ENCODE data around the gene NRG2. TPM values are rescaled to one million over a fixed set of nuclear protein-coding genes. Genes with fewer than 3 reads are reported as not detected.

Gene NRG2
- total and polyA plus RNA-seq, 11 donors: 0.72 to 4.8 (median 3.4) TPM

- H3K27me3 ChIP-seq: no peaks in the 10 kb centered on the region
- no peak for DNase-seq
- intact Hi-C loops (cut with DNase I): loop anchor here in 2 of 10 donors (5.0 kb wide), 2 partner anchors 70 to 160 kb away; no protein-coding TSS in a partner anchor
- H3K36me3 ChIP-seq: no peaks in the 10 kb centered on the region
- TF ChIP-seq POLR2A (IDR thresholded peaks at IDR 0.05) (no peak), CTCF (IDR thresholded peaks at IDR 0.05) (no peak)
- no peaks in the 10 kb centered on the region for H3K9me3 ChIP-seq
- H3K4me1 ChIP-seq: peaks cover 0 to 56% (median 15%) of the 10 kb centered on the region in 12 donors
- no peak overlapping the region for H3K27ac ChIP-seq
- no peak overlapping the region for H3K4me3 ChIP-seq
- ATAC-seq: no peak
- 62 to 76% (median 67%) methylated on average over 1 of the region's 1 CpG for WGBS, 4 donors
Observed at GRCh38 chr5:139951983-139952382, 91.1 kb downstream of the NRG2 start.

GRCh38 chr5:139951296-139951924 lies 91.7 kb downstream of the NRG2 start:
- WGBS, 4 donors: 79 to 83% (median 81%) methylated on average over 6 of the region's 6 CpGs
- peak overlapping the region in 3 of 12 donors; percentile 5 to 54 (median 29) for H3K27ac ChIP-seq
- DNase-seq: no peak

GRCh38 chr5:139950436-139950835 lies 92.7 kb downstream of the NRG2 start:
- H3K27ac ChIP-seq: peak overlapping the region in 5 of 12 donors; percentile 31 to 70 (median 51)
- peaks cover 0 to 56% (median 15%) of the 10 kb centered on the region in 12 donors for H3K4me1 ChIP-seq
- no peaks in the 10 kb centered on the region for H3K36me3 ChIP-seq
- intact Hi-C loops (cut with DNase I): loop anchor here in 2 of 10 donors (5.0 kb wide), 2 partner anchors 68 to 158 kb away; no protein-coding TSS in a partner anchor
- H3K9me3 ChIP-seq: peaks cover 0 to 2% (median 0%) of the 10 kb centered on the region in 12 donors
- ATAC-seq (no peak), DNase-seq (no peak)
- H3K27me3 ChIP-seq: no peaks in the 10 kb centered on the region
- TF ChIP-seq CTCF (IDR thresholded peaks at IDR 0.05) (no peak), POLR2A (IDR thresholded peaks at IDR 0.05) (no peak)
- 83 to 96% (median 88%) methylated on average over 2 of the region's 2 CpGs for WGBS, 4 donors
- no peak overlapping the region for H3K4me3 ChIP-seq

More at GRCh38 chr5:139951296-139951924, 91.7 kb downstream of the NRG2 start:
- intact Hi-C loops (cut with DNase I): loop anchor here in 2 of 10 donors (5.0 kb wide), 2 partner anchors 69 to 159 kb away; no protein-coding TSS in a partner anchor
- ATAC-seq: peak in 3 of 4 donors; percentile 16 to 27 (median 20)
- TF ChIP-seq CTCF (IDR thresholded peaks at IDR 0.05) (no peak), POLR2A (IDR thresholded peaks at IDR 0.05) (no peak)
- H3K4me3 ChIP-seq: no peak overlapping the region
- no peaks in the 10 kb centered on the region for H3K9me3 ChIP-seq
- H3K27me3 ChIP-seq: no peaks in the 10 kb centered on the region
- H3K4me1 ChIP-seq: peaks cover 0 to 56% (median 15%) of the 10 kb centered on the region in 12 donors
- no peaks in the 10 kb centered on the region for H3K36me3 ChIP-seq

- no peak for TF ChIP-seq POLR2A (IDR thresholded peaks at IDR 0.05)
- TF ChIP-seq CTCF (IDR thresholded peaks at IDR 0.05): no peak
- Histone ChIP-seq H3K9me3 (peaks cover 0 to 5% (median 0%) of the 10 kb centered on the region in 12 donors), H3K36me3 (no peaks in the 10 kb centered on the region), H3K27me3 (no peaks in the 10 kb centered on the region), H3K4me3 (no peak overlapping the region), H3K4me1 (peaks cover 0 to 48% (median 15%) of the 10 kb centered on the region in 12 donors), H3K27ac (peak overlapping the region in 6 of 12 donors; percentile 28 to 70 (median 46))
- DNase-seq: peak in 3 of 5 donors; percentile 46 to 74 (median 66)
- ATAC-seq: peak; percentile 48 to 86 (median 67)
- intact Hi-C loops (cut with DNase I): loop anchor here in 2 of 10 donors (5.0 kb wide), 2 partner anchors 67 to 157 kb away; no protein-coding TSS in a partner anchor
- 63 to 76% (median 65%) methylated on average over 1 of the region's 1 CpG for WGBS, 4 donors
Observed at GRCh38 chr5:139949710-139950109, 93.4 kb downstream of the NRG2 start.
